CD4-positive, alpha-beta T cell treated with Interleukin-12 subunit alpha and Interleukin-12 subunit beta, for 1 hour (primary cell): ENCODE results near the gene TET2.

ENCODE experiments used
- DNase-seq: peaks from one replicate; pipeline ENCODE4 v3.0.0-alpha.2; 2020

Gene TET2

GRCh38 chr4:105145156-105145902 lies 1.3 kb upstream of the TET2 start:
- DNase-seq, result peak; percentile 14

- peak; percentile 26 for DNase-seq
These were observed 787 bp upstream of the TET2 start for GRCh38 chr4:105145903-105146275.

- DNase-seq, result no peak
These were observed 408 bp downstream of the TET2 start for GRCh38 chr4:105147016-105147552.

GRCh38 chr4:105147553-105148161 lies 981 bp downstream of the TET2 start:
- peak; percentile 37 for DNase-seq

GRCh38 chr4:105148356-105148755 lies 1.7 kb downstream of the TET2 start:
- no peak for DNase-seq

GRCh38 chr4:105148776-105149175 lies 2.1 kb downstream of the TET2 start:
- no peak for DNase-seq

GRCh38 chr4:105149771-105150170 lies 3.1 kb downstream of the TET2 start:
- DNase-seq, result peak; percentile 4

GRCh38 chr4:105150503-105150902 lies 3.8 kb downstream of the TET2 start:
- DNase-seq, result no peak

- no peak for DNase-seq
These were observed 7.1 kb downstream of the TET2 start for GRCh38 chr4:105153749-105154148.

GRCh38 chr4:105154576-105154975 lies 7.9 kb downstream of the TET2 start:
- DNase-seq, result no peak

- no peak for DNase-seq
These were observed 8.8 kb downstream of the TET2 start for GRCh38 chr4:105155426-105155825.

- no peak for DNase-seq
These were observed 12.2 kb downstream of the TET2 start for GRCh38 chr4:105158837-105159236.

GRCh38 chr4:105162123-105162796 lies 15.6 kb downstream of the TET2 start:
- no peak for DNase-seq

GRCh38 chr4:105164548-105164947 lies 17.9 kb downstream of the TET2 start:
- DNase-seq, result no peak

GRCh38 chr4:105166066-105166465 lies 19.4 kb downstream of the TET2 start:
- no peak for DNase-seq

- DNase-seq, result no peak
These were observed 24.0 kb downstream of the TET2 start for GRCh38 chr4:105170711-105171110.

- DNase-seq, result no peak
These were observed 25.2 kb downstream of the TET2 start for GRCh38 chr4:105171912-105172311.

GRCh38 chr4:105174098-105174497 lies 27.4 kb downstream of the TET2 start:
- DNase-seq, result no peak

- DNase-seq, result no peak
These were observed 33.1 kb downstream of the TET2 start for GRCh38 chr4:105179539-105180401.

GRCh38 chr4:105181259-105181658 lies 34.6 kb downstream of the TET2 start:
- no peak for DNase-seq

GRCh38 chr4:105182211-105182610 lies 35.5 kb downstream of the TET2 start:
- no peak for DNase-seq

GRCh38 chr4:105184316-105184980 lies 37.8 kb downstream of the TET2 start:
- no peak for DNase-seq
